WERI-Rb-1 (cell line): ENCODE results near the gene ADAM10.

Source experiments
- DNase-seq: peaks from one replicate; pipeline ENCODE4 v3.0.0-alpha.2; 2020
- H3K27ac ChIP-seq: fragments of 250-450 bp; sonication (Bioruptor Pico); 2 replicates; pipeline ENCODE4 v1.5.1; 2020; ENCODE audit warnings: mild to moderate bottlenecking, moderate library complexity
- H3K27me3 ChIP-seq: fragments of 250-450 bp; sonication (Bioruptor Pico); 2 replicates; pipeline ENCODE4 v1.5.1; 2021; ENCODE audit warnings: mild to moderate bottlenecking, low read depth, moderate library complexity; ENCODE audit not compliant: insufficient read depth, severe bottlenecking
- H3K36me3 ChIP-seq: fragments of 250-450 bp; sonication (Bioruptor Pico); 2 replicates; pipeline ENCODE4 v1.5.1; 2020; ENCODE audit warnings: mild to moderate bottlenecking, moderate library complexity
- H3K4me3 ChIP-seq: 2 replicates; pipeline ENCODE4 v1.5.1; 2011; ENCODE audit warnings: low read depth, mild to moderate bottlenecking, control low read depth, low read length
- H3K9me3 ChIP-seq: fragments of 250-450 bp; sonication (Bioruptor Pico); 2 replicates; pipeline ENCODE4 v1.5.1; 2021; ENCODE audit warnings: mild to moderate bottlenecking, moderate library complexity; ENCODE audit not compliant: severe bottlenecking
- CTCF ChIP-seq: IDR thresholded peaks from 2 replicates; pipeline ENCODE4 v1.5.1; 2011; ENCODE audit warnings: low read depth, mild to moderate bottlenecking, control low read depth, inconsistent platforms, low read length

The ADAM10 gene

GRCh38 chr15:58584789-58585461 is 164.6 kb downstream of the ADAM10 start:
- Histone ChIP-seq H3K4me3 (no peak overlapping the region), H3K36me3 (no peaks in the 10 kb centered on the region), H3K27me3 (no peaks in the 10 kb centered on the region), H3K9me3 (peaks cover 2% of the 10 kb centered on the region), H3K27ac (no peak overlapping the region)
- TF ChIP-seq CTCF, result no peak
- no peak for DNase-seq

- Histone ChIP-seq H3K27ac (no peak overlapping the region), H3K4me3 (no peak overlapping the region), H3K27me3 (no peaks in the 10 kb centered on the region), H3K36me3 (no peaks in the 10 kb centered on the region), H3K9me3 (peaks cover 2% of the 10 kb centered on the region)
- DNase-seq, result no peak
- no peak for TF ChIP-seq CTCF
Observed at GRCh38 chr15:58583171-58583908, 166.2 kb downstream of the ADAM10 start.

- H3K4me3 ChIP-seq, result no peak overlapping the region
- no peaks in the 10 kb centered on the region for H3K27me3 ChIP-seq
- H3K36me3 ChIP-seq, result no peaks in the 10 kb centered on the region
- peaks cover 2% of the 10 kb centered on the region for H3K9me3 ChIP-seq
- H3K27ac ChIP-seq, result no peak overlapping the region
- TF ChIP-seq CTCF, result no peak
- no peak for DNase-seq
Observed at GRCh38 chr15:58582160-58582559, 167.3 kb downstream of the ADAM10 start.

GRCh38 chr15:58576657-58577056 is 172.8 kb downstream of the ADAM10 start:
- no peaks in the 10 kb centered on the region for H3K36me3 ChIP-seq
- no peak for DNase-seq
- no peak for TF ChIP-seq CTCF
- H3K27me3 ChIP-seq, result no peaks in the 10 kb centered on the region
- H3K9me3 ChIP-seq, result no peaks in the 10 kb centered on the region
- no peak overlapping the region for H3K4me3 ChIP-seq
- no peak overlapping the region for H3K27ac ChIP-seq

GRCh38 chr15:58575045-58575786 is 174.3 kb downstream of the ADAM10 start:
- Histone ChIP-seq H3K9me3 (no peaks in the 10 kb centered on the region), H3K27me3 (no peaks in the 10 kb centered on the region), H3K27ac (no peak overlapping the region), H3K36me3 (no peaks in the 10 kb centered on the region), H3K4me3 (no peak overlapping the region)
- DNase-seq, result no peak
- no peak for TF ChIP-seq CTCF
